Activated naive CD4-positive, alpha-beta T cell treated with anti-CD3 and anti-CD28 coated beads, Interleukin-2, amount 10 ng/mL, durations not matched to agents 7 days and 5 days (primary cell): ENCODE data around the gene OCA2.

ENCODE experiments used
- CTCF ChIA-PET: fragments of 350-600 bp; sonication (Branson Sonifier 250); formaldehyde crosslinking; loops from one replicate; lab custom pipeline; 2021; ENCODE audit warnings: antibody characterized with exemption; lab: Charles Lee
- DNase-seq: peaks from one replicate; pipeline ENCODE4 v3.0.0-alpha.2; 2020
- H3K27ac Mint-ChIP-seq: one replicate; pipeline ENCODE4 v1.8.0; 2021; ENCODE audit warnings: mild to moderate bottlenecking, moderate library complexity, mixed read lengths
- H3K27me3 Mint-ChIP-seq: one replicate; pipeline ENCODE4 v1.8.0; 2021; ENCODE audit warnings: mild to moderate bottlenecking, mixed read lengths
- H3K36me3 Mint-ChIP-seq: one replicate; pipeline ENCODE4 v1.8.0; 2021; ENCODE audit warnings: mixed read lengths
- H3K4me1 Mint-ChIP-seq: one replicate; pipeline ENCODE4 v1.8.0; 2021; ENCODE audit warnings: mixed read lengths
- H3K4me3 Mint-ChIP-seq: one replicate; pipeline ENCODE4 v1.8.0; 2021; ENCODE audit warnings: mild to moderate bottlenecking, moderate library complexity, mixed read lengths
- H3K9me3 Mint-ChIP-seq: one replicate; pipeline ENCODE4 v1.8.0; 2021; ENCODE audit warnings: mixed read lengths

Gene OCA2

GRCh38 chr15:27826411-27826810, 272.7 kb downstream of the OCA2 start:
- no peaks in the 10 kb centered on the region for H3K27me3 Mint-ChIP-seq
- peaks cover 2% of the 10 kb centered on the region for H3K9me3 Mint-ChIP-seq
- CTCF ChIA-PET: no interaction called here
- no peak for DNase-seq
- no peak overlapping the region for H3K4me3 Mint-ChIP-seq
- no peaks in the 10 kb centered on the region for H3K36me3 Mint-ChIP-seq
- H3K4me1 Mint-ChIP-seq: no peaks in the 10 kb centered on the region
- no peak overlapping the region for H3K27ac Mint-ChIP-seq

GRCh38 chr15:27824841-27825422, 274.2 kb downstream of the OCA2 start:
- Mint-ChIP-seq H3K27me3 (no peaks in the 10 kb centered on the region), H3K4me3 (no peak overlapping the region), H3K36me3 (no peaks in the 10 kb centered on the region), H3K9me3 (peaks cover 8% of the 10 kb centered on the region), H3K4me1 (no peaks in the 10 kb centered on the region), H3K27ac (no peak overlapping the region)
- no peak for DNase-seq
- CTCF ChIA-PET: no interaction called here

- Mint-ChIP-seq H3K9me3 (peaks cover 26% of the 10 kb centered on the region), H3K27me3 (no peaks in the 10 kb centered on the region), H3K4me3 (no peak overlapping the region), H3K36me3 (no peaks in the 10 kb centered on the region), H3K4me1 (no peaks in the 10 kb centered on the region), H3K27ac (no peak overlapping the region)
- no peak for DNase-seq
- CTCF ChIA-PET: no interaction called here
Measured at GRCh38 chr15:27821273-27821672, 277.8 kb downstream of the OCA2 start.

DNA sequence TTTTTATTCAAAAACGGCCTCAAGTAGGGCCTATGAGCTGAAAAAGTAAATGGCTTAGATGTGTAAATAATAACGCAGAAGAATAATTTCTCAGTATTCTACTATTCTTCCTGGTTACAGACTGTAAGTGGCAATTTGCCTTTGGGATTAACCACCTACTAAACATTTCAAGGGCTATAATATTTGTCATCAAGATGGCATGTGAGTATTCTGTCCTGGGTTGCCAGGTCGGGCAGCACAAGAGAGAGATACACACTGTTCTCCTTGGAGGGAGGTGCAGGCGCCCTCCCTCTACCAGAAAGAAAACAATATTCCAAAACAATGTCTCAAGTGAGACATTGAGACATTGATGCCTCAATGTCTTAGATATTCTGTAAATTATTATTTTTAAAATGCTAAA, 278.4 kb downstream of the OCA2 start:
- no peak overlapping the region for H3K4me3 Mint-ChIP-seq
- H3K36me3 Mint-ChIP-seq: no peaks in the 10 kb centered on the region
- DNase-seq: no peak
- H3K27ac Mint-ChIP-seq: no peak overlapping the region
- CTCF ChIA-PET: no interaction called here
- no peaks in the 10 kb centered on the region for H3K27me3 Mint-ChIP-seq
- peaks cover 28% of the 10 kb centered on the region for H3K9me3 Mint-ChIP-seq
- H3K4me1 Mint-ChIP-seq: no peaks in the 10 kb centered on the region

GRCh38 chr15:27820232-27820631, 278.9 kb downstream of the OCA2 start:
- Mint-ChIP-seq H3K9me3 (peaks cover 28% of the 10 kb centered on the region), H3K4me3 (no peak overlapping the region), H3K27ac (no peak overlapping the region), H3K4me1 (no peaks in the 10 kb centered on the region), H3K27me3 (no peaks in the 10 kb centered on the region), H3K36me3 (no peaks in the 10 kb centered on the region)
- DNase-seq: no peak
- CTCF ChIA-PET: no interaction called here

- H3K9me3 Mint-ChIP-seq: peaks cover 30% of the 10 kb centered on the region
- no peaks in the 10 kb centered on the region for H3K36me3 Mint-ChIP-seq
- H3K27me3 Mint-ChIP-seq: no peaks in the 10 kb centered on the region
- H3K4me3 Mint-ChIP-seq: no peak overlapping the region
- CTCF ChIA-PET: no interaction called here
- H3K27ac Mint-ChIP-seq: no peak overlapping the region
- no peaks in the 10 kb centered on the region for H3K4me1 Mint-ChIP-seq
- no peak for DNase-seq
Measured at GRCh38 chr15:27817258-27817657, 281.9 kb downstream of the OCA2 start.

DNA sequence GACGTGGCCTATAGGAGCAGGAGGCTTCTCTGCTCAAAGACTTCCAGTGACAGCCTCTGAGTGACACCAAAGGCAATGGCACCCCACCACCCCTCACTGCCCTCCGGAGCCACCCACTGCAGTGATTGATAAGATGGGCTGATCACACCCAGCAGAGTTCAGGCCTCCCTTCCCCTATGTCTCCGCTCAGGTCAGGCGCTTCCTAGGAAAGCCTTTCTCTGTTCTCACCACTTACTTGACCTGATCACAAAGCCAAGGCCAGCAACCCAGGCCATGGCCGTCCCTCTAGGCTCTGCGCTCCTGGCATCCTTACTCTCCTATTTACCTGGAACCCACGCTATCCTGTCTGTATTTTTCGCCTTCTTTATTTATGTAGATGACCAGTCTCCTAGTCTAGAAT, 282.3 kb downstream of the OCA2 start:
- Mint-ChIP-seq H3K27ac (no peak overlapping the region), H3K36me3 (no peaks in the 10 kb centered on the region), H3K4me1 (no peaks in the 10 kb centered on the region), H3K4me3 (no peak overlapping the region), H3K27me3 (no peaks in the 10 kb centered on the region), H3K9me3 (peaks cover 30% of the 10 kb centered on the region)
- CTCF ChIA-PET: interaction anchor here (0.6 kb wide), 1 partner anchor 24 kb away, joined by 3 read pairs; no protein-coding TSS in a partner anchor
- DNase-seq: no peak

- DNase-seq: no peak
- H3K4me1 Mint-ChIP-seq: no peaks in the 10 kb centered on the region
- H3K4me3 Mint-ChIP-seq: no peak overlapping the region
- CTCF ChIA-PET: no interaction called here
- no peaks in the 10 kb centered on the region for H3K27me3 Mint-ChIP-seq
- no peaks in the 10 kb centered on the region for H3K36me3 Mint-ChIP-seq
- H3K9me3 Mint-ChIP-seq: peaks cover 22% of the 10 kb centered on the region
- H3K27ac Mint-ChIP-seq: no peak overlapping the region
Measured at GRCh38 chr15:27815035-27815434, 284.1 kb downstream of the OCA2 start.

DNA sequence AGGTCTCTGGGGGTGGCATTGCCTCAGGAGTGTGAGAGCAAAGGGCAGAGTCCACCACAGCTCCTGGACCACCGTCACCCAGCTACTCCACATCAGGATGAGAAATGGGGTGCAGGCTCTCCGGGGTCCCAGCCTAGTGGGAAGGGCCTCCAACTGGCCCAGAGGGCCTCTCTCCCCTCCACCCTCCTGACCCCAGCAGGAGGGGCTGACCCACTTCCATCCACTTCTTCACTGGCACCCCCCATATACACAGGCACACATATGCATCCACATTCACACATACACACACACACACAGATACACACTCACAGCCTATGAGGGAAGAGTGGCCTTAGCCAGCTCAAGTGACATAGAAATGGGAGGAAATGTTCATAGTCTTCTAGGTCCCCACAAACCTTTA, 286.0 kb downstream of the OCA2 start:
- Mint-ChIP-seq H3K9me3 (peaks cover 21% of the 10 kb centered on the region), H3K4me1 (no peaks in the 10 kb centered on the region), H3K36me3 (no peaks in the 10 kb centered on the region), H3K27me3 (no peaks in the 10 kb centered on the region), H3K27ac (no peak overlapping the region), H3K4me3 (no peak overlapping the region)
- DNase-seq: no peak
- CTCF ChIA-PET: no interaction called here

GRCh38 chr15:27808182-27808581, 290.9 kb downstream of the OCA2 start:
- H3K4me1 Mint-ChIP-seq: no peaks in the 10 kb centered on the region
- H3K27me3 Mint-ChIP-seq: no peaks in the 10 kb centered on the region
- CTCF ChIA-PET: no interaction called here
- H3K9me3 Mint-ChIP-seq: peaks cover 13% of the 10 kb centered on the region
- H3K36me3 Mint-ChIP-seq: no peaks in the 10 kb centered on the region
- H3K27ac Mint-ChIP-seq: no peak overlapping the region
- H3K4me3 Mint-ChIP-seq: no peak overlapping the region
- no peak for DNase-seq

DNA sequence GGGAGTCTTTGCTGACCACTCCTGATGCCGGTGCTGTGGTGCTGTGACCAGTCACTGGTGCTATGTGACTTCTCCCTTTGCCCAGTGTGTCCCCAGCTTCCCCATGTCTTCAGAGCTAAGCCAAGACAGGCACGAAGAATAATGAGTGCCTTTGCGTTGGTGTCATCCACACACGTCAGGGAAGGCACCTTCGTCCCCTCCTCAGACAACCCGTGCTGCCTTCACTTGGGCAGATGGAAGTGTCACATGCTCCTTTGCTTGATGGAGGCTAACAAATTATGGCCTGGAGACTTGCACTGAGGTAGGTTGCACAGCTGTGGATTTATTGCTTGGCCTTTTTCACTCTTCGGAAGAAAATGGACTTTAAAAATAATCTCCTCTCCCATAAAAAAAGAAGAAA, 291.8 kb downstream of the OCA2 start:
- Mint-ChIP-seq H3K4me1 (no peaks in the 10 kb centered on the region), H3K27ac (peak overlapping the region; percentile 52), H3K4me3 (no peak overlapping the region), H3K27me3 (no peaks in the 10 kb centered on the region), H3K36me3 (no peaks in the 10 kb centered on the region), H3K9me3 (peaks cover 13% of the 10 kb centered on the region)
- no peak for DNase-seq
- CTCF ChIA-PET: no interaction called here

- Mint-ChIP-seq H3K4me3 (no peak overlapping the region), H3K4me1 (no peaks in the 10 kb centered on the region), H3K27me3 (no peaks in the 10 kb centered on the region), H3K27ac (no peak overlapping the region), H3K36me3 (no peaks in the 10 kb centered on the region), H3K9me3 (peaks cover 13% of the 10 kb centered on the region)
- DNase-seq: no peak
- CTCF ChIA-PET: no interaction called here
Measured at GRCh38 chr15:27806396-27806795, 292.7 kb downstream of the OCA2 start.

DNA sequence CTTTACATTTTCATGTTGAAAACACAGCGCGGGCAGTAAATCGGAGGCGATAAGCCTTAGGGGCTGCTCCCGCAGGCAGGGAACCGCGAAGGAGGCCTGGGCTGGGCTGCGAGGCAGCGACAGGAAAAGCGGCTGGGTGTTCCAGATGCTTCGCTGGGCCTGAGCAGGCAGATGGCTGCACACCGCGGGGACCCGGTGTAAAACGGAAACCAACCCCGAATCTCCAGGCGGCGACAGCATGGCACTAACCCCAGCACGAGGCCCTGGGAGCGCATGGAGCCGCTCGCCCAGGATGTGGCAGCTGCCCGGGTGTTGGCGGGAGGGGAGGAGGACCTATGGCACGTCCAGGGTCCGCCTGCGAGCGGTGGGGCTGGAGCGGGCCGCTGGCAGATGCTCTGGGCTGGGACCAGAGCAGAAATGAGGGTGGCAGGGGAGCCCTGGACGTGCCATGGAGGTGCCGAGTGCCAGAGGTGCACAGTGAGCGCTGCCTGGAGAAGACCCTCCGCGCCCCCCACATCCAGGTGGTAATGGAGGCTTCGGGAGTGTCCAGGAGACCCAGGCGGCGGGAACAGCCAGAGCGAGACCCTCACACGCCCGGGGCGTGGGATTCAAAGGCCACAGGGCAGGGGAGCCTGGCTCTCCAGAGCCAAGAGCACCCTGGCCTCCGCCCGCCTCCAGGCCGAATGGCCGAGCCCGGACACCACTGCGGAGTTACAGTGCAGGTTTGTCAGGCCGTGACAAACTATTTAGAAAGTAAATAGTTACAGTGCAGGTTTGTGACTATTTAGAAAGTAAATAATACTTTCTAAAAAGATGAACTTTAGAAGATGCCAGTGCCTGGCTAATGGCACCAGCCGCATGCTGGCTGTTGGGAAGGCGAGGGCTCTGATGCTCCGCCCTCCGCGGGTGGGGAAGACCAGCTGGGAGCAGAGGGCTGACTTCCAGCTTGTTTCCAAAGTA, 293.6 kb downstream of the OCA2 start:
- H3K4me3 Mint-ChIP-seq: no peak overlapping the region
- CTCF ChIA-PET: no interaction called here
- no peaks in the 10 kb centered on the region for H3K4me1 Mint-ChIP-seq
- peaks cover 13% of the 10 kb centered on the region for H3K9me3 Mint-ChIP-seq
- no peak for DNase-seq
- H3K27me3 Mint-ChIP-seq: no peaks in the 10 kb centered on the region
- no peaks in the 10 kb centered on the region for H3K36me3 Mint-ChIP-seq
- no peak overlapping the region for H3K27ac Mint-ChIP-seq

DNA sequence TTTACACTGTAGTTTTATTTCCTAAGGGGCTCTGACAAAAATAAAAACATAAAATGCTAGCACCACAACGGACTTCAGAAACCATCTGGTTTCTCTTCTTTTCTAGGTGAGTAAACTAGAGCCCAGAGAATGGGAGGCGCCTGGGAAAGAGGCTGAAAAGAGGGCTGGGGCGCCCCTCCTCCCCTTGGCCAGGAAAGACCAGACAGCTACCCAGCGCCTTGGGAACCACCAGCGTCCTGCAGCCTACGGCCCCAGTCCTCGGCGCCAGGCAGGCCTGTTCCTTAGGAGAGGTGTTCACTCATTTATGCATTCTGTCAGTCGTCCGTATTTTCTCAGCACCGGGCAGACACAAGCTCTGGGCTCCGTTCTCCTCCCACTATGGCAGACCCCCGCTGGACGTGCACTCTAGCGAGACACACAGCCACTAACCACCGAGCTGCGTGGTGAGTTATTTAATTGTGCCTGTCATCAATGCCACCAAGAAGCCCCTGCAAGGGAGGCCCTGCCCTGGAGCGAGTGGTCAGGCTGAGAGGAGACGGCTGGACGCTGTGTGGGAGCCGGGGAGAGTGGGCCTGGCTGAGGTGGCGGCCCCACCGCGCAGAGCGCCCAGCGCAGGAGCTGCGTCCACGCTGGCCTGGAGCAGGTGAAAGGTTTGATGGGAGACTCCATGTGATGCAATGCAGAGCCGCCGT, 294.4 kb downstream of the OCA2 start:
- CTCF ChIA-PET: no interaction called here
- no peaks in the 10 kb centered on the region for H3K27me3 Mint-ChIP-seq
- DNase-seq: no peak

More for the DNA sequence above, 294.4 kb downstream of the OCA2 start:
- peaks cover 11% of the 10 kb centered on the region for H3K9me3 Mint-ChIP-seq
- no peaks in the 10 kb centered on the region for H3K4me1 Mint-ChIP-seq
- no peak overlapping the region for H3K4me3 Mint-ChIP-seq
- H3K36me3 Mint-ChIP-seq: no peaks in the 10 kb centered on the region
- H3K27ac Mint-ChIP-seq: no peak overlapping the region
